ENCODE results near the gene CHTF18. TPM values are rescaled to one million over a fixed set of nuclear protein-coding genes. Genes with fewer than 3 reads are reported as not detected.
"Not testable (repeated sequence)": the region's sequence is repeated elsewhere in the genome, so short reads cannot be mapped to it uniquely, and the experiment has no call there.

CHTF18 gene
- total RNA-seq, 2 experiments from 2014 or later: 125 to 146 TPM

- Histone ChIP-seq H3K4me2 (ENCODE audit: low read length) (peak overlapping the region; percentile 30; the same call in 1 of the 2 replicates), H3K4me3 (ENCODE audit: low read depth, low read length, poor library complexity, severe bottlenecking) (no peak overlapping the region), H3K9me3 (ENCODE audit: low read length) (no peaks in the 10 kb centered on the region), H3K27ac (ENCODE audit: low read depth, low read length, poor library complexity, severe bottlenecking) (no peak overlapping the region), H2AFZ (ENCODE audit: low read length) (no peak overlapping the region), H3K9me2 (ENCODE audit: insufficient read depth, low read length) (no peaks in the 10 kb centered on the region), H3K79me2 (ENCODE audit: insufficient read depth, low read depth, low read length) (peaks cover 19% of the 10 kb centered on the region; the same call in 1 of the 2 replicates), H3K36me3 (ENCODE audit: insufficient read depth, low read length) (peaks cover 7% of the 10 kb centered on the region; the same call in 1 of the 2 replicates), H4K20me1 (ENCODE audit: insufficient read depth, low read length) (no peaks in the 10 kb centered on the region), H3K4me1 (ENCODE audit: insufficient read depth, low read length, poor library complexity, severe bottlenecking) (peaks cover 36% of the 10 kb centered on the region)
- TSS peak; percentile 63 for BruUV-seq (replicated peaks)
- intact Hi-C loops (cut with micrococcal nuclease; ENCODE audit: unreplicated experiment): no loop called here
- ChIA-PET POLR2A (no interaction called here), CTCF (ENCODE audit: unreplicated experiment) (no interaction called here)
- DNase-seq (ENCODE audit: low spot score): no peak
- TF ChIP-seq EZH2phosphoT487 (IDR thresholded peaks at IDR 0.05; ENCODE audit: borderline replicate concordance, low read depth, low read length): no peak
- TF ChIP-seq, protein P1, sequence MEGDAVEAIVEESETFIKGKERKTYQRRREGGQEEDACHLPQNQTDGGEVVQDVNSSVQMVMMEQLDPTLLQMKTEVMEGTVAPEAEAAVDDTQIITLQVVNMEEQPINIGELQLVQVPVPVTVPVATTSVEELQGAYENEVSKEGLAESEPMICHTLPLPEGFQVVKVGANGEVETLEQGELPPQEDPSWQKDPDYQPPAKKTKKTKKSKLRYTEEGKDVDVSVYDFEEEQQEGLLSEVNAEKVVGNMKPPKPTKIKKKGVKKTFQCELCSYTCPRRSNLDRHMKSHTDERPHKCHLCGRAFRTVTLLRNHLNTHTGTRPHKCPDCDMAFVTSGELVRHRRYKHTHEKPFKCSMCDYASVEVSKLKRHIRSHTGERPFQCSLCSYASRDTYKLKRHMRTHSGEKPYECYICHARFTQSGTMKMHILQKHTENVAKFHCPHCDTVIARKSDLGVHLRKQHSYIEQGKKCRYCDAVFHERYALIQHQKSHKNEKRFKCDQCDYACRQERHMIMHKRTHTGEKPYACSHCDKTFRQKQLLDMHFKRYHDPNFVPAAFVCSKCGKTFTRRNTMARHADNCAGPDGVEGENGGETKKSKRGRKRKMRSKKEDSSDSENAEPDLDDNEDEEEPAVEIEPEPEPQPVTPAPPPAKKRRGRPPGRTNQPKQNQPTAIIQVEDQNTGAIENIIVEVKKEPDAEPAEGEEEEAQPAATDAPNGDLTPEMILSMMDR (conservative IDR thresholded peaks at IDR 0.05; ENCODE audit: low read length): no peak
Observed at GRCh38 chr16:741986-742629, 46.3 kb upstream of the CHTF18 start.

DNA sequence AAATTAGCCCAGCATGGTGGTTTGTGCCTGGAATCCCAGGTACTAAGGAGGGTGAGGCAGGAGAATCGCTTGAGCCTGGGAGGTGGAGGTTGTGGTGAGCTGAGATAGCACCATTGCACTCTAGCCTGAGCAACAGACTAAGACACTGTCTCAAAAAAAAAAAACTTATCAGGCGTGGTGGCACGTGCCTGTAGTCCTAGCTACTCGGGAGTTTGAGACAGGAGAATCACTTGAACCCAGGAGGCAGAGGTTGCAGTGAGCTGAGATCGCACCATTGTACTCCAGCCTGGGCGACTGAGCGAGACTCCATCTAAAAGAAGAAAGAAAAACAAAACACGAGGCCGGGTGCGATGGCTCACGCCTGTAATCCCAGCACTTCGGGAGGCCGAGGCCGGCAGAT lies 45.5 kb upstream of the CHTF18 start:
- DNase-seq (ENCODE audit: low spot score); H2AFZ ChIP-seq (ENCODE audit: low read length); BruUV-seq (replicated peaks); intact Hi-C loops (cut with micrococcal nuclease; ENCODE audit: unreplicated experiment); H3K4me3 ChIP-seq (ENCODE audit: low read depth, low read length, poor library complexity, severe bottlenecking); H3K27ac ChIP-seq (ENCODE audit: low read depth, low read length, poor library complexity, severe bottlenecking); H3K4me2 ChIP-seq (ENCODE audit: low read length); H3K9me2 ChIP-seq (ENCODE audit: insufficient read depth, low read length); CTCF ChIA-PET (ENCODE audit: unreplicated experiment); H3K9me3 ChIP-seq (ENCODE audit: low read length); H3K36me3 ChIP-seq (ENCODE audit: insufficient read depth, low read length); H4K20me1 ChIP-seq (ENCODE audit: insufficient read depth, low read length): not testable (repeated sequence)
- H3K4me1 ChIP-seq (ENCODE audit: insufficient read depth, low read length, poor library complexity, severe bottlenecking): peaks cover 29% of the 10 kb centered on the region
- POLR2A ChIA-PET: interaction anchor here (0.7 kb wide), 1 partner anchor 23 kb away, joined by 3 read pairs; no protein-coding TSS in a partner anchor
- H3K79me2 ChIP-seq (ENCODE audit: insufficient read depth, low read depth, low read length): peaks cover 16% of the 10 kb centered on the region; the same call in 1 of the 2 replicates

DNA sequence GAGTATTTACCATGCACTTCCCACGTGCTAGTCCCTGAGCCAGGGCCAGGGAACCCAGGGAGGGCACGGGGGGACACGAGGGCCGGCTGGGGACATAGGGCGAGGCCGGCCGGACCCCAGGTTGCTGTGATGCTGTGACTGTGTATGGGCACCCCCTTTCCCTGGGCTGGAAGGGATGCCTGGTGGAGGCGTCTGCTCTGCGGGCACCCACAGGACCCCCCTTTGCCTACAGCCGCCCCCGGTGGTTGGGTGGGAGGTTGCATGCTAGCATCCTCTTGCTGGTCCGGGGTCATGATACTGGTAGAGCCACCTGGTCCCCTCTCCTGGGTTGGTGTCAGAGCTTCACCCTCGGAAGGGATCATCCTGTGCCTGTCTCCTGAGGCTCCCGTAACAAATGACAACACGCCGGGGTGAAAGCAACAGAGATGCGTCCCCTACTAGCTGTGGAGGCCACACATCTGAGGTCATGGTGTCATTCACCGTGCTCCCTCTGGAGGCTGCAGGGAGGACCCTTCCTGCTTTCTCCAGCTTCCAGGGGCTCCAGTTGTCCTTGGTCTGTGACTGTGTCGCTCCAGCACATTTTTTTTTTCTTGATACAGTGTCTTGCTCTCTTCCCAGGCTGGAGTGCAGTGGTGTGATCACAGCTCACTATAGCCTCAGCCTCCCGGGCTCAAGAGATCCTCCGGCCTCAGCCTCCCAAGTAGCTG lies 44.5 kb upstream of the CHTF18 start:
- Histone ChIP-seq H2AFZ (ENCODE audit: low read length) (no peak overlapping the region), H3K27ac (ENCODE audit: low read depth, low read length, poor library complexity, severe bottlenecking) (no peak overlapping the region), H3K9me3 (ENCODE audit: low read length) (no peaks in the 10 kb centered on the region), H3K4me3 (ENCODE audit: low read depth, low read length, poor library complexity, severe bottlenecking) (no peak overlapping the region), H4K20me1 (ENCODE audit: insufficient read depth, low read length) (no peaks in the 10 kb centered on the region), H3K36me3 (ENCODE audit: insufficient read depth, low read length) (peaks cover 3% of the 10 kb centered on the region; the same call in 1 of the 2 replicates), H3K4me2 (ENCODE audit: low read length) (no peak overlapping the region), H3K4me1 (ENCODE audit: insufficient read depth, low read length, poor library complexity, severe bottlenecking) (peaks cover 21% of the 10 kb centered on the region), H3K79me2 (ENCODE audit: insufficient read depth, low read depth, low read length) (peaks cover 14% of the 10 kb centered on the region; the same call in 1 of the 2 replicates), H3K9me2 (ENCODE audit: insufficient read depth, low read length) (no peaks in the 10 kb centered on the region)
- TF ChIP-seq, protein P1 (conservative IDR thresholded peaks at IDR 0.05; ENCODE audit: low read length): peak; percentile 55
- TF ChIP-seq EZH2phosphoT487 (IDR thresholded peaks at IDR 0.05; ENCODE audit: borderline replicate concordance, low read depth, low read length): no peak
- intact Hi-C loops (cut with micrococcal nuclease; ENCODE audit: unreplicated experiment): no loop called here
- POLR2A ChIA-PET: no interaction called here
- no peak for DNase-seq (ENCODE audit: low spot score)
- CTCF ChIA-PET (ENCODE audit: unreplicated experiment): no interaction called here
- no TSS peak for BruUV-seq (replicated peaks)

Measured in OCI-LY7 (cell line).